NCI-H510A treated with DMSO at 0.1 percent for 48 hours (cell line): Measurements from ENCODE around the gene SYT6.

Source experiments
- DNase-seq: peaks from one replicate; lab custom pipeline; 2025; lab: John Stamatoyannopoulos, UW

The SYT6 gene

GRCh38 chr1:114092186-114093062 lies 61.2 kb downstream of the SYT6 start:
- no peak for DNase-seq

GRCh38 chr1:114091711-114092110 lies 62.0 kb downstream of the SYT6 start:
- no peak for DNase-seq

- DNase-seq, result no peak
These were observed 62.7 kb downstream of the SYT6 start for GRCh38 chr1:114090738-114091505.

GRCh38 chr1:114089502-114090138 lies 64.0 kb downstream of the SYT6 start:
- no peak for DNase-seq

- peak; percentile 31 for DNase-seq
These were observed 65.0 kb downstream of the SYT6 start for GRCh38 chr1:114088392-114089299.

GRCh38 chr1:114087495-114087894 lies 66.2 kb downstream of the SYT6 start:
- DNase-seq, result no peak

- DNase-seq, result no peak
These were observed 66.9 kb downstream of the SYT6 start for GRCh38 chr1:114086601-114087368.

GRCh38 chr1:114082867-114083585 lies 70.6 kb downstream of the SYT6 start:
- no peak for DNase-seq

GRCh38 chr1:114082304-114082630 lies 71.4 kb downstream of the SYT6 start:
- no peak for DNase-seq

GRCh38 chr1:114081437-114082303 lies 72.0 kb downstream of the SYT6 start:
- no peak for DNase-seq

GRCh38 chr1:114080511-114081436 lies 72.9 kb downstream of the SYT6 start:
- DNase-seq, result no peak

GRCh38 chr1:114079596-114080190 lies 74.0 kb downstream of the SYT6 start:
- DNase-seq, result no peak

GRCh38 chr1:114078116-114078515 lies 75.6 kb downstream of the SYT6 start:
- DNase-seq, result no peak

- DNase-seq, result no peak
These were observed 76.5 kb downstream of the SYT6 start for GRCh38 chr1:114077188-114077587.

- DNase-seq, result no peak
These were observed 77.4 kb downstream of the SYT6 start for GRCh38 chr1:114076308-114076707.

GRCh38 chr1:114075546-114076242 lies 78.0 kb downstream of the SYT6 start:
- DNase-seq, result peak; percentile 6

- DNase-seq, result peak; percentile 9
These were observed 78.6 kb downstream of the SYT6 start for GRCh38 chr1:114075105-114075504.
